HepG2 (cell line): ENCODE data around the gene EIF2B1. TPM values are rescaled to one million over a fixed set of nuclear protein-coding genes. Genes with fewer than 3 reads are reported as not detected.

ENCODE experiments used
- ATRX ChIP-seq: sonication (generic); formaldehyde crosslinking; IDR thresholded peaks from 2 replicates; pipeline ENCODE4 v1.4.0; 2020; ENCODE audit warnings: missing genetic modification reagents, borderline replicate concordance
- CREM ChIP-seq, 2 experiments: sonication (generic) in 1 of 2; formaldehyde crosslinking in 1 of 2; IDR thresholded peaks; 2 replicates each; pipeline versions ENCODE4 v1.4.0 to v1.6.1; 2016 to 2020; ENCODE audit warnings: antibody characterized with exemption in 1 of 2, mild to moderate bottlenecking in 1 of 2, missing genetic modification reagents in 1 of 2
- GATAD1 ChIP-seq: IDR thresholded peaks from 2 replicates; pipeline ENCODE4 v1.6.1; 2016; ENCODE audit warnings: missing genetic modification reagents, missing compliant biosample characterization
- KLF11 ChIP-seq: IDR thresholded peaks from 2 replicates; pipeline ENCODE4 v1.6.1; 2016; ENCODE audit warnings: missing compliant biosample characterization
- RFX5 ChIP-seq: IDR thresholded peaks from 2 replicates; pipeline ENCODE4 v1.6.1; 2011; ENCODE audit warnings: low read depth, low read length, improper control_type of control experiment
- TEAD2 ChIP-seq: sonication (generic); formaldehyde crosslinking; IDR thresholded peaks from 2 replicates; pipeline ENCODE4 v1.9.0; 2021; ENCODE audit warnings: missing genetic modification reagents
- YY1 ChIP-seq: IDR thresholded peaks from 2 replicates; pipeline ENCODE4 v1.6.1; 2011; ENCODE audit warnings: low read length, low read depth, moderate library complexity, mild to moderate bottlenecking; ENCODE audit not compliant: insufficient read depth, insufficient replicate concordance
- ZNF143 ChIP-seq: sonication (generic); formaldehyde crosslinking; IDR thresholded peaks from 2 replicates; pipeline ENCODE4 v1.4.0; 2020; ENCODE audit warnings: missing genetic modification reagents
- ZNF263 ChIP-seq: sonication (generic); formaldehyde crosslinking; IDR thresholded peaks from 2 replicates; pipeline ENCODE4 v1.4.0; 2020; ENCODE audit warnings: missing genetic modification reagents
- ZNF570 ChIP-seq: sonication (generic); formaldehyde crosslinking; IDR thresholded peaks from 2 replicates; pipeline ENCODE4 v1.4.0; 2020; ENCODE audit warnings: mild to moderate bottlenecking, missing genetic modification reagents, borderline replicate concordance
- ZNF777 ChIP-seq: sonication (generic); formaldehyde crosslinking; IDR thresholded peaks from 2 replicates; pipeline ENCODE4 v1.4.0; 2020; ENCODE audit warnings: missing genetic modification reagents
- ZNF780A ChIP-seq: sonication (generic); formaldehyde crosslinking; IDR thresholded peaks from 2 replicates; pipeline ENCODE4 v1.8.0; 2022; ENCODE audit warnings: mild to moderate bottlenecking, missing genetic modification reagents, moderate library complexity
- ZNF841 ChIP-seq: sonication (generic); formaldehyde crosslinking; IDR thresholded peaks from 2 replicates; pipeline ENCODE4 v1.8.1; 2023; ENCODE audit warnings: missing genetic modification reagents, borderline replicate concordance
- polyA plus RNA-seq, 8 experiments: library from polyadenylated mRNA; depleted of rRNA in 3 of 8; stranded (reverse) in 7 of 8; unstranded in 1 of 8; fragments of >200 nt; fragmentation: Illumina TruSeq in 4 of 8; extraction: Trizol in 4 of 8; gene quantifications; 2 replicates each; pipeline versions ENCODE4 v1.2.1 to v1.2.3, GENCODE V29; 2011 to 2016; ENCODE audit warnings: low read depth in 4 of 8, missing spikeins in 1 of 8, mixed read lengths in 1 of 8; ENCODE audit not compliant: insufficient read depth in 1 of 8
- total RNA-seq, 5 experiments: library from RNA; depleted of rRNA; stranded (reverse); fragments of >200 nt; fragmentation: Illumina TruSeq; extraction: Trizol; gene quantifications; 2 replicates each; pipeline ENCODE4 v1.2.3, GENCODE V29; 2016; ENCODE audit warnings: low read depth in 1 of 5
- TF ChIP-seq, protein P1 (sequence below): sonication (generic); formaldehyde crosslinking; IDR thresholded peaks from 2 replicates; pipeline ENCODE4 v1.4.0; 2020; ENCODE audit warnings: mild to moderate bottlenecking, missing genetic modification reagents
- TF ChIP-seq, protein P2 (sequence below): sonication (generic); formaldehyde crosslinking; IDR thresholded peaks from 2 replicates; pipeline ENCODE4 v1.5.0; 2020; ENCODE audit warnings: missing genetic modification reagents, mild to moderate bottlenecking, borderline replicate concordance
- TF ChIP-seq, protein P3 (sequence below): sonication (generic); formaldehyde crosslinking; IDR thresholded peaks from 2 replicates; pipeline ENCODE4 v1.8.1; 2022; ENCODE audit warnings: low read depth, mild to moderate bottlenecking, missing genetic modification reagents
- TF ChIP-seq, protein P4 (sequence below): IDR thresholded peaks from 2 replicates; pipeline ENCODE4 v1.6.1; 2016; ENCODE audit warnings: control low read depth
- TF ChIP-seq, protein P5 (sequence below): sonication (generic); formaldehyde crosslinking; IDR thresholded peaks from 2 replicates; pipeline ENCODE4 v1.4.0; 2020; ENCODE audit warnings: mild to moderate bottlenecking, low read depth, missing genetic modification reagents

The EIF2B1 gene
- total and polyA plus RNA-seq, 2 of the 13 experiments (the other 11 are each of a cell fraction or from before 2014, with no cell fraction given): 18.7 to 37.4 TPM

DNA sequence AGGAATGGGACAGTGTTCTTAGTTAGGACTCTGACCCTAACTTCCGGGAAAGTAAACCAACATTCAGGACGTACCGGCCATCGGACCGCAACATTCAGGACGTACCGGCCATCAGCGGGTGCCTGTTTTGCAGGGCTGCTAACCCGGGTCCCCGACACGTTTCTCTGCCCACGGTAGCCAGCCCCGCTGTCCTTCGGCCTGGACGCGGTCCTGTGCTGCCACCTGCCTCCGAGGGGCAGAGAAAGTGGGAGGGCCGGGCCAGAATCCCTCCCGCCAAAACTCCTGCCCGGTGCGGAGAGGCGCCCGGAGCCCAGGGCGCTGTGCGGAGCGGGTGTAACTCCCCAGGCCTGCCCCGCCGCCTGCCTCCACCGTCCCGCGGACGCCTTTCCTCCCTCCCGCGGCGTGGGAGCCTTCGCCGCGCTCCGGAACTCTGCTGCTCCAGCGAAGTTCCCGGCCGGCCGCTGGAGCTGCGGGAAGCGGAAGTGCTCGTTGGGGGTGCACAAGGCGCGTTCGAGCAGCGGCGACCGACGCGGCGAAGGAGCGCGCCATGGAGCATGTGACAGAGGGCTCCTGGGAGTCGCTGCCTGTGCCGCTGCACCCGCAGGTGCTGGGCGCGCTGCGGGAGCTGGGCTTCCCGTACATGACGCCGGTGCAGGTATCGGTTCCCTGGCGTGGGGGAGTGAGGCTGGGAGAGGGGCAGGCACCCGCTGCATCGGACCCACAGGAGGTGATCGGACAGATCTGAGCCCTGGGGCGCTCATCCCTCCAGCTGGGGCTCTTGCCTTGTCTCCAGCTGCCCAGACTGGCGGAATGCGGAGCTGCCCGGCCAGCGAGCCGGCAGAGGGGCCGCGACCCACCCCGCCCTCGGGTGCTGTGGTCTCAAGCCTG lies 31.6 kb downstream of the EIF2B1 start, which contains the start of gene DDX55 (continued):
- TF ChIP-seq, protein P1, sequence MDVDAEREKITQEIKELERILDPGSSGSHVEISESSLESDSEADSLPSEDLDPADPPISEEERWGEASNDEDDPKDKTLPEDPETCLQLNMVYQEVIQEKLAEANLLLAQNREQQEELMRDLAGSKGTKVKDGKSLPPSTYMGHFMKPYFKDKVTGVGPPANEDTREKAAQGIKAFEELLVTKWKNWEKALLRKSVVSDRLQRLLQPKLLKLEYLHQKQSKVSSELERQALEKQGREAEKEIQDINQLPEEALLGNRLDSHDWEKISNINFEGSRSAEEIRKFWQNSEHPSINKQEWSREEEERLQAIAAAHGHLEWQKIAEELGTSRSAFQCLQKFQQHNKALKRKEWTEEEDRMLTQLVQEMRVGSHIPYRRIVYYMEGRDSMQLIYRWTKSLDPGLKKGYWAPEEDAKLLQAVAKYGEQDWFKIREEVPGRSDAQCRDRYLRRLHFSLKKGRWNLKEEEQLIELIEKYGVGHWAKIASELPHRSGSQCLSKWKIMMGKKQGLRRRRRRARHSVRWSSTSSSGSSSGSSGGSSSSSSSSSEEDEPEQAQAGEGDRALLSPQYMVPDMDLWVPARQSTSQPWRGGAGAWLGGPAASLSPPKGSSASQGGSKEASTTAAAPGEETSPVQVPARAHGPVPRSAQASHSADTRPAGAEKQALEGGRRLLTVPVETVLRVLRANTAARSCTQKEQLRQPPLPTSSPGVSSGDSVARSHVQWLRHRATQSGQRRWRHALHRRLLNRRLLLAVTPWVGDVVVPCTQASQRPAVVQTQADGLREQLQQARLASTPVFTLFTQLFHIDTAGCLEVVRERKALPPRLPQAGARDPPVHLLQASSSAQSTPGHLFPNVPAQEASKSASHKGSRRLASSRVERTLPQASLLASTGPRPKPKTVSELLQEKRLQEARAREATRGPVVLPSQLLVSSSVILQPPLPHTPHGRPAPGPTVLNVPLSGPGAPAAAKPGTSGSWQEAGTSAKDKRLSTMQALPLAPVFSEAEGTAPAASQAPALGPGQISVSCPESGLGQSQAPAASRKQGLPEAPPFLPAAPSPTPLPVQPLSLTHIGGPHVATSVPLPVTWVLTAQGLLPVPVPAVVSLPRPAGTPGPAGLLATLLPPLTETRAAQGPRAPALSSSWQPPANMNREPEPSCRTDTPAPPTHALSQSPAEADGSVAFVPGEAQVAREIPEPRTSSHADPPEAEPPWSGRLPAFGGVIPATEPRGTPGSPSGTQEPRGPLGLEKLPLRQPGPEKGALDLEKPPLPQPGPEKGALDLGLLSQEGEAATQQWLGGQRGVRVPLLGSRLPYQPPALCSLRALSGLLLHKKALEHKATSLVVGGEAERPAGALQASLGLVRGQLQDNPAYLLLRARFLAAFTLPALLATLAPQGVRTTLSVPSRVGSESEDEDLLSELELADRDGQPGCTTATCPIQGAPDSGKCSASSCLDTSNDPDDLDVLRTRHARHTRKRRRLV (CRISPR knock-in tag): peak; percentile 89; the same call in 1 of the 2 replicates
- TF ChIP-seq, protein P2, sequence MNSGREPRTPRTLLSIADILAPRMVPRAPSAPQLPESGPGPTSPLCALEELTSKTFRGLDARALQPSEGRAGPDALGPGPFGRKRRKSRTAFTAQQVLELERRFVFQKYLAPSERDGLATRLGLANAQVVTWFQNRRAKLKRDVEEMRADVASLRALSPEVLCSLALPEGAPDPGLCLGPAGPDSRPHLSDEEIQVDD (CRISPR knock-in tag): no peak
- no peak for TF ChIP-seq RFX5
- TF ChIP-seq GATAD1: peak; percentile 100
- no peak for TF ChIP-seq ATRX (CRISPR knock-in tag)
- TF ChIP-seq KLF11: 0 out of 2 replicates have a peak, but pooled peaks have one; percentile 54
- TF ChIP-seq, protein P3, sequence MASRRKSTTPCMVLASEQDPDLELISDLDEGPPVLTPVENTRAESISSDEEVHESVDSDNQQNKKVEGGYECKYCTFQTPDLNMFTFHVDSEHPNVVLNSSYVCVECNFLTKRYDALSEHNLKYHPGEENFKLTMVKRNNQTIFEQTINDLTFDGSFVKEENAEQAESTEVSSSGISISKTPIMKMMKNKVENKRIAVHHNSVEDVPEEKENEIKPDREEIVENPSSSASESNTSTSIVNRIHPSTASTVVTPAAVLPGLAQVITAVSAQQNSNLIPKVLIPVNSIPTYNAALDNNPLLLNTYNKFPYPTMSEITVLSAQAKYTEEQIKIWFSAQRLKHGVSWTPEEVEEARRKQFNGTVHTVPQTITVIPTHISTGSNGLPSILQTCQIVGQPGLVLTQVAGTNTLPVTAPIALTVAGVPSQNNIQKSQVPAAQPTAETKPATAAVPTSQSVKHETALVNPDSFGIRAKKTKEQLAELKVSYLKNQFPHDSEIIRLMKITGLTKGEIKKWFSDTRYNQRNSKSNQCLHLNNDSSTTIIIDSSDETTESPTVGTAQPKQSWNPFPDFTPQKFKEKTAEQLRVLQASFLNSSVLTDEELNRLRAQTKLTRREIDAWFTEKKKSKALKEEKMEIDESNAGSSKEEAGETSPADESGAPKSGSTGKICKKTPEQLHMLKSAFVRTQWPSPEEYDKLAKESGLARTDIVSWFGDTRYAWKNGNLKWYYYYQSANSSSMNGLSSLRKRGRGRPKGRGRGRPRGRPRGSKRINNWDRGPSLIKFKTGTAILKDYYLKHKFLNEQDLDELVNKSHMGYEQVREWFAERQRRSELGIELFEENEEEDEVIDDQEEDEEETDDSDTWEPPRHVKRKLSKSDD (CRISPR knock-in tag): peak; percentile 80; the same call in 1 of the 2 replicates
- TF ChIP-seq ZNF841: no peak; the same call in 1 of the 2 replicates
- TF ChIP-seq ZNF143 (CRISPR knock-in tag): peak; percentile 77
- peak; percentile 88 for TF ChIP-seq YY1
- TF ChIP-seq ZNF570: 0 out of 2 replicates have a peak, but pooled peaks have one; percentile 26
- peak; percentile 64; the same call in 1 of the 2 replicates for TF ChIP-seq ZNF780A (CRISPR knock-in tag)
- TF ChIP-seq, protein P4, sequence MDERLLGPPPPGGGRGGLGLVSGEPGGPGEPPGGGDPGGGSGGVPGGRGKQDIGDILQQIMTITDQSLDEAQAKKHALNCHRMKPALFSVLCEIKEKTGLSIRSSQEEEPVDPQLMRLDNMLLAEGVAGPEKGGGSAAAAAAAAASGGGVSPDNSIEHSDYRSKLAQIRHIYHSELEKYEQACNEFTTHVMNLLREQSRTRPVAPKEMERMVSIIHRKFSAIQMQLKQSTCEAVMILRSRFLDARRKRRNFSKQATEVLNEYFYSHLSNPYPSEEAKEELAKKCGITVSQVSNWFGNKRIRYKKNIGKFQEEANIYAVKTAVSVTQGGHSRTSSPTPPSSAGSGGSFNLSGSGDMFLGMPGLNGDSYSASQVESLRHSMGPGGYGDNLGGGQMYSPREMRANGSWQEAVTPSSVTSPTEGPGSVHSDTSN (CRISPR knock-in tag): no peak
- TF ChIP-seq TEAD2: no peak
- TF ChIP-seq CREM (IDR thresholded peaks at IDR 0.05): peak; percentile 68; the same call in 1 of the 2 replicates
- peak; percentile 65; the same call in 1 of the 2 replicates for TF ChIP-seq CREM (CRISPR knock-in tag; IDR thresholded peaks at IDR 0.05)
- peak; percentile 61 for TF ChIP-seq ZNF777 (CRISPR knock-in tag)
- 0 out of 2 replicates have a peak, but pooled peaks have one; percentile 46 for TF ChIP-seq ZNF263
- TF ChIP-seq, protein P5, sequence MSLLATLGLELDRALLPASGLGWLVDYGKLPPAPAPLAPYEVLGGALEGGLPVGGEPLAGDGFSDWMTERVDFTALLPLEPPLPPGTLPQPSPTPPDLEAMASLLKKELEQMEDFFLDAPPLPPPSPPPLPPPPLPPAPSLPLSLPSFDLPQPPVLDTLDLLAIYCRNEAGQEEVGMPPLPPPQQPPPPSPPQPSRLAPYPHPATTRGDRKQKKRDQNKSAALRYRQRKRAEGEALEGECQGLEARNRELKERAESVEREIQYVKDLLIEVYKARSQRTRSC (CRISPR knock-in tag): no peak
